ENCODE measurements around the gene LRP8. TPM values are rescaled to one million over a fixed set of nuclear protein-coding genes. Genes with fewer than 3 reads are reported as not detected.
A peak's percentile ranks its signal among the peaks of the same experiment; 100 is the strongest.

LRP8 gene
- total RNA-seq: 9.9 TPM
- long read RNA-seq, partial matches to known transcripts: 1 of 8 reads
- long read RNA-seq, other reads (novel, unspliced or antisense): 7 of 8 reads

- no peak for DNase-seq (ENCODE audit: low spot score)
Observed at GRCh38 chr1:53328009-53328461, at the start of gene LRP8. Gene LRP8, minus strand, starts transcription at chr1:53328070. Its CDS starts 158 bp downstream, at chr1:53327912.

DNA sequence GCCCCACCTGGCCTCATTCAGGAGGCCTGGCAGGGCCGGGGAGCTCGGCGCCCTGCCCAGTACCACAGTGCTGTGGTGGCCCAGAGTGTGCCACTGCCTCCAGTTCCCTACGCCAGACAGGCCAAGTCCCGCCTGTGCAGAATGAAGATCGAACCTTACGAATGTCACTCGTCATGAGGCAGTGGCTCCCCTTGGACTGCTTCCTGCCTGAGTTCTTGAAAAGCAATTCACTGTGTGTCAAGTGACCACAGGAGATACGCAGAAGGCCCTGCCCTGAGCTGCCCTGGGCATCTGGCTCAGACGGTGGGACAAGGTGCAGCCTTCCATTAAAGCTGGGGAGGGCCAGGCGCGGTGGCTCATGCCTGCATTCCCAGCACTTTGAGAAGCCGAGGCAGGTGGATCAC is 49.6 kb upstream of the LRP8 start:
- peak; percentile 65 for DNase-seq (ENCODE audit: low spot score)

DNA sequence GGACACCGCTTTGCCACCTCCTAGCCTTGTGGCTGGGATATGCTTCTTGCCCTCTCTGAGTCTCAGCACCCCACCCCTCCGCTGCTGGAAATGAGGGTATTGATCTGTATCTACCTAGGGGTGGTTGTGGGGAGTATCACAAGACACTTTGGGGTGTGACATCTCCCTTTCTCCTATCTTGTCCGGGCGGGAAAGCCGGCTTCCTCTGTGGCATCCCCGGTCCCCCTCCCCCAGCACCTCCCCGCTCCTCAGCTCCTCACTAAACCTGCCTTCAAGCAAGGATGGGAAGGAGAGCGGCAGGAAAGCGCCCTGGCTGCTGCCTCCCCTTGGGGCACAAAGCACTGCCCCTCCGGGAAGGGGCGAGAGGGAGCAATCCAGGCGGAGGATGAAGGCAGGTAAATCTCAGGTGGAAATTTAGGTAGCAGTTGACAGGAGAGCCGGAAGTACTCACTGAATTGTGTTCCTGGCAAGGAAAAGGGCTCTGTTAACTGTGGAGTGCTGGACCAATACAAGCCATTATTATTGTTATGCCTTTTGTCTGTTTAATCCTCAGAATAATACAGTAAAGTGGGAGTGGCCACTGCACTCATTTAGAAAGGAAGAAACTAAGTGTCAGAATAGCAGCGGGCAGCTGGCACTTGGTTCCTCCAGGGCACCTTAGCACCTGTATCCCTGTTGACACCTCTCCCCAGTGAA is 49.0 kb upstream of the LRP8 start:
- peak; percentile 62 for DNase-seq (ENCODE audit: low spot score)

DNA sequence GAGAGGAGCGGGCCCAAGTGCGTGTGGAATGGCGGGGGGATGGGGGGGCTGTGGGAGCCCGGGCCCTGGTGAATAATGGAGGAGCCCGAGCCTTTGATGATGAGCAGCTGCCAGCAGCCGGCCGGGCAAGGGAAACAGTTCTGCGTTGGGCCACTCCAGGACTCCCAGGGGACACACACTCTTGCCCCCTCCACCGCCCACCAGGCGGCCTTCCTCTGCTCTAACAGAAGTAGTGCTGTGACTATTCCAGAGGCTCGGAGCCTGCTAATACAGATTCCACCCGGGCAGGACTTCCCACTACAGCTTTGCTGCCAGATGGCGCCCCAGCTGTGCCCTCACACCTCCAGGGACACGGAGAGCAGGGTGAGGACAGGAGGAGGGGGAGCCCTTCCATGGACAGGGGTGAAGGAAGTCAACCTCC is 48.2 kb upstream of the LRP8 start:
- DNase-seq (ENCODE audit: low spot score): peak; percentile 73

- DNase-seq (ENCODE audit: low spot score): peak; percentile 85
Observed at GRCh38 chr1:53375440-53375839, 47.6 kb upstream of the LRP8 start.

GRCh38 chr1:53373246-53373645 is 45.4 kb upstream of the LRP8 start:
- peak; percentile 67 for DNase-seq (ENCODE audit: low spot score)

DNA sequence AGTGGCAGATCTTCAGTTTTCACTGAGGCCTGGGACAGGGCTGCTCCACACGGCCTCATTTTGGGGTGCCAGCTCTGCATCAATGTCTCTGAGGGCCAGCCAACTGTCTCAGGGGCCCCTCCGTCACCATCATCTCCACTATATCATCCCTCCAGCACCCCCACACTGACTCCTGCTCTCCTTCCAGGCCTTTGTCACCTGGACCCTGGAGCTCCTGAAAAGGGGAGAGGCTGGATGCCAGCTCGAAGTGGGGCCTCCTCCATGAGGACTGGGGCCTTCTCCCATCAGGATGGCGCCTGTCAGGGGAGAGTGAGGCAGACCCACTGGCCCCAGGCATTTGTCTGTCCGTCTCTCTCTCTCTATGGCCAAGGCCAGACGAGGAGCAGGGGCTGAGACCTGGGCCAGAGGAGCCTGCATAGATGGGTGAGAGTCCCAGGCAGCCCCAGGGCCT is 44.7 kb upstream of the LRP8 start:
- DNase-seq (ENCODE audit: low spot score): peak; percentile 49

DNA sequence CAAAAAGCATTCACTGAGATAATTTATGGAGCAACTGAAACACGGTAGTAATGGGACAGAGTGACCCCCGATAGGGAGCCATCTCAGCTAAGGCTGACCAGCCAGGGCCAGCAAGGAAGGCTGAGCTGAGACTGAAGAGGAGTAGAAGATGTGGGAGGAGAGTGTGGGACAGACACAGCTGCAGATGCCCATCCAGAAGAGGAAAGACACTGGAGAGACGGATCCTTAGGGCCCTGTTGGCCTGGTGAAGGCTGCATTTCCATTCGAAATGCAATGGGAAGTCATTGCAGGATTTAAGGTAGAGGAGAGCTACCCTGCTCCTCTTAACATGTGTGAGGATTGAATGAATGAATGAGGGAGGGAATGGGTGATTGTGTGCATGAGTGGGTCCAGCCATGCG is 44.0 kb upstream of the LRP8 start:
- peak; percentile 69 for DNase-seq (ENCODE audit: low spot score)

GRCh38 chr1:53371121-53371666 is 43.3 kb upstream of the LRP8 start:
- peak; percentile 53 for DNase-seq (ENCODE audit: low spot score)

- DNase-seq (ENCODE audit: low spot score): peak; percentile 64
Observed at GRCh38 chr1:53370369-53370961, 42.6 kb upstream of the LRP8 start.

DNA sequence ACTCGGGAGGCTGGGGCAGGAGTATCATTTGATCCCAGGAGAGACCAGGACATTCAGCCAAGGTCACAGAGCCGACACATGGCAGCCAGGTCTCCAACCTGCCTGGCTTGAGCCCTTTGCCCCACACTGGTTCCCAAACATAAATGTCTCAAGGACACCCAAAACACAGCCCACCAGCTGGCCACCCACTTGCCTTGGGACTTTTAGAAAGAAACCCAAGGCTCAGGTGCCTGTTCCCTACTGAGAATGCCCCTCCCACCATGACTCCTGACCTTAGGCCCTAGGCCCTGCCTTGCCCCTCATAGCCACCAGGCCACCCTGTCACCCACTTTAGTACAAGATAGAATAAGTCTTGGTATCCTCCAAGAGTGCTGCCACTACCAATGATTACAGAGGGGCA is 41.9 kb upstream of the LRP8 start:
- DNase-seq (ENCODE audit: low spot score): peak; percentile 39

GRCh38 chr1:53369034-53369750 is 41.3 kb upstream of the LRP8 start:
- peak; percentile 47 for DNase-seq (ENCODE audit: low spot score)

- peak; percentile 79 for DNase-seq (ENCODE audit: low spot score)
Observed at GRCh38 chr1:53368314-53369033, 40.6 kb upstream of the LRP8 start.

GRCh38 chr1:53367503-53368313 is 39.8 kb upstream of the LRP8 start:
- DNase-seq (ENCODE audit: low spot score): peak; percentile 80

DNA sequence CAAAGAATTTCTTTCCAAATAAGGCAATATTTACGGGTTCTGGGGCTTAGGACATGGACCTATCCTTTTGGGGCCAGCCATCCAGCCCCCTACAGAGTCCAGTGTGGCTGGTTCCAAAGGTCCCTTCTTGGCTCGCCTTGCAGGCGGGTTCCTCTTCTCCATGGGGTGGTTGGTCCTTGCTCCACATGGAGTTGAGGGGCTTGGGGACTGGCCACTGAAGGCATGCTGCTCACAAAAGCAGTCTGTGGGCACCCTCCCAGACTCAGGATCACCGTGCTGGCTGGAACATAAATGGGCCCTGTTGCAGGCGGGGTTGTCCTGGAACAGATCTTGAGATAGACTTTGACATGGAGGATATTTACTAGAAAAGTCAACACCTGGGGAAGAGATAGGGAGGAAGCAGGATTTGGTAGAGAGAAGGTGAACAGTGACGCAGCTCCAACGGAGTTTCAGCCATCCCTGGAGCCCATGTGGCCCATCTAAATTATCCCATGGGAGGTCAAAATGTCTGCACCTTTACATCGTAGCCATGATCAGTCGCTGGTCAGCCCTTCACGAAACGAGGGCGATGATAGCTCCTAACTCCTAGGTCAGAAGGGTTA is 39.1 kb upstream of the LRP8 start:
- peak; percentile 43 for DNase-seq (ENCODE audit: low spot score)

GRCh38 chr1:53365437-53366063 is 37.7 kb upstream of the LRP8 start:
- peak; percentile 64 for DNase-seq (ENCODE audit: low spot score)

DNA sequence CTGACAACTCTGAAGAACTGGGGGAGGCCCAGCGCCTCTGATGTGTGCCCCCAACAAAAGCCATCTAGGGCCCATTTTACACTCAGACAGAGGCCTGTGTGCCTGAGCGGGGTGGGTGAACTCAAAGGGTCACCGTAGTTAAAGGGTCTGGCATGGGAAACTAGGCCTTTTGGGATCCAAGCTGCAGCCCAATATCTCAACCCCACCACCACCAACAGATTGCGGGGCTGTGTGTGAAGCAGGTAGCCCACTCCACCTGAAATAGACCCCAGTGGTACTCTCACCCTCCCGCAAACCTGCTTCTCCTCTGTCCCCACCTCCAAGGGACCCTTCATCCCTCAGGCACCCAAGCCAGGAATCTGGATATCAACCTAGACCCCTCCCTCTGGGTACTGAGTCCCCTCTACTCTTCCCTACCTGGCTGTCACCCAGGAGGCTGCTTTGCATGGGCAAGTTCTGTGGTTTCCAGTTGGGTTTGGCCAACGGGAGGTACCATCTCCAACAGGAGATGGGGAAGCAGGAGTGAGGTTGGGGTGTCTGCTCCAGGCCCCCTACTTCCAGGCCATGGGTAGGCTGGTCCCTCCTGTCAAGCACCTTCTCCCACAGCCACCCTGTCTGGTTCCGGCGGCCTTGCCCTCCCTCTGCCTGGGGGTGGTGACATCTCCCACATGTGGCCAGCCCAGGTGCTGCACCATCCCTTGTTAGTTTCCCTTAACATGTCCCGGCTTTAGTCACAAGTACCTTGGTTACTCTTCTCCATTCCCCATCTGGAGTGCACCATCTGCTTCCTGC is 35.2 kb upstream of the LRP8 start:
- DNase-seq (ENCODE audit: low spot score): peak; percentile 78

- peak; percentile 28 for DNase-seq (ENCODE audit: low spot score)
Observed at GRCh38 chr1:53362270-53362669, 34.4 kb upstream of the LRP8 start.

Measured in mesenteric fat pad (tissue), 1 donor.